K562 (cell line): ENCODE data around the gene RBKS. TPM values are rescaled to one million over a fixed set of nuclear protein-coding genes. Genes with fewer than 3 reads are reported as not detected.

Experiments used
- CEBPG ChIP-seq, 3 experiments: fragments of 200-800 bp in 1 of 3; sonication (Bioruptor generic) in 1 of 3; sonication (generic) in 1 of 3; formaldehyde crosslinking in 1 of 3; IDR thresholded peaks in 2 of 3; conservative IDR thresholded peaks in 1 of 3; 2 replicates each; pipeline versions ENCODE4 v1.6.1 to v1.8.0; 2016 to 2022; ENCODE audit warnings: missing compliant biosample characterization in 2 of 3, missing genetic modification characterization in 2 of 3, mild to moderate bottlenecking in 1 of 3, missing genetic modification reagents in 1 of 3
- CHD1 ChIP-seq: fragments of 200-600 bp; sonication (generic); IDR thresholded peaks from one replicate; pipeline ENCODE4 v1.6.1; 2012; ENCODE audit warnings: mild to moderate bottlenecking, moderate library complexity, low read length, inconsistent platforms
- CTCF ChIP-seq, 3 experiments: IDR thresholded peaks in 2 of 3; conservative IDR thresholded peaks in 1 of 3; 2 replicates each; pipeline ENCODE4 v1.5.1; 2011 to 2012; ENCODE audit warnings: low read length in 3 of 3, mild to moderate bottlenecking in 3 of 3, control low read depth in 2 of 3, improper control_type of control experiment in 1 of 3, inconsistent platforms in 1 of 3, low read depth in 1 of 3, mixed read lengths in 1 of 3, moderate library complexity in 1 of 3; ENCODE audit not compliant: insufficient read depth in 2 of 3
- DDX20 ChIP-seq: fragments of 450-650 bp; IDR thresholded peaks from 2 replicates; pipeline ENCODE4 v1.6.1; 2016; ENCODE audit warnings: missing genetic modification characterization, low read depth, mild to moderate bottlenecking, missing compliant biosample characterization, moderate library complexity
- MED1 ChIP-seq: sonication (generic); formaldehyde crosslinking; IDR thresholded peaks from 2 replicates; pipeline ENCODE4 v1.8.1; 2023; ENCODE audit warnings: missing genetic modification reagents, borderline replicate concordance
- POLR2A ChIP-seq: fragments of 450-650 bp; conservative IDR thresholded peaks from 2 replicates; pipeline ENCODE4 v1.6.1; 2016
- RFX1 ChIP-seq: fragments of 450-650 bp; IDR thresholded peaks from 2 replicates; pipeline ENCODE4 v1.6.1; 2016; ENCODE audit warnings: mild to moderate bottlenecking, moderate library complexity
- SIN3A ChIP-seq, 2 experiments: fragments of 150-350 bp in 1 of 2; IDR thresholded peaks; 2 replicates each; pipeline ENCODE4 v1.6.1; 2011 to 2016; ENCODE audit warnings: borderline replicate concordance in 2 of 2, low read depth in 2 of 2, low read length in 2 of 2, mild to moderate bottlenecking in 2 of 2, moderate library complexity in 2 of 2; ENCODE audit not compliant: control insufficient read depth in 1 of 2
- TSC22D4 ChIP-seq: fragments of 450-650 bp; IDR thresholded peaks from 2 replicates; pipeline ENCODE4 v1.6.1; 2016; ENCODE audit warnings: missing genetic modification characterization, missing biosample characterization, control low read depth
- ZKSCAN8 ChIP-seq: fragments of 200-800 bp; sonication (Bioruptor generic); IDR thresholded peaks from 2 replicates; pipeline ENCODE4 v1.6.1; 2016; ENCODE audit warnings: missing genetic modification characterization, missing compliant biosample characterization
- ZNF407 ChIP-seq: fragments of 450-650 bp; IDR thresholded peaks from 2 replicates; pipeline ENCODE4 v1.6.1; 2016; ENCODE audit warnings: low read depth
- ZNF511 ChIP-seq: sonication (generic); formaldehyde crosslinking; IDR thresholded peaks from 2 replicates; pipeline ENCODE4 v1.8.0; 2022; ENCODE audit warnings: mild to moderate bottlenecking, missing genetic modification reagents
- polyA plus RNA-seq, 8 experiments: library from polyadenylated mRNA; depleted of rRNA in 4 of 8; stranded (reverse) in 5 of 8; unstranded in 3 of 8; fragments of >200 nt; fragmentation: Nextera tagmentation in 2 of 8; fragmentation: Illumina TruSeq in 1 of 8; extraction: Ambion mirVana in 2 of 8; extraction: Trizol in 1 of 8; gene quantifications; 2 replicates each; pipeline versions ENCODE4 v1.2.1 to v1.2.3, GENCODE V29; 2011 to 2014; ENCODE audit warnings: inconsistent platforms in 1 of 8, missing spikeins in 1 of 8
- total RNA-seq, 7 experiments: library from RNA; depleted of rRNA in 6 of 7; stranded (reverse); fragments of >200 nt in 6 of 7; fragmentation: Illumina TruSeq in 2 of 7; extraction: Trizol in 2 of 7; gene quantifications; 2 replicates each; pipeline versions ENCODE4 v1.2.1 to v1.2.3, GENCODE V29; 2011 to 2021; ENCODE audit warnings: low replicate concordance in 1 of 7

Gene RBKS
- total and polyA plus RNA-seq, 9 of the 15 experiments (the other 6 are each of a cell fraction or from before 2014, with no cell fraction given), result 0.06 to 0.39 (median 0.19) TPM

- TF ChIP-seq ZNF407, result no peak
- no peak for TF ChIP-seq ZKSCAN8
- no peak for TF ChIP-seq SIN3A (IDR thresholded peaks at IDR 0.05; ENCODE audit: borderline replicate concordance in 2 of 2, control insufficient read depth in 1 of 2, low read depth in 2 of 2, low read length in 2 of 2)
- TF ChIP-seq CEBPG (CRISPR knock-in tag; IDR thresholded peaks at IDR 0.05), result peak; percentile 93
- peak; percentile 63 to 96 for TF ChIP-seq CEBPG (tag; conservative IDR thresholded peaks at IDR 0.05 in 1 of 2, IDR thresholded peaks at IDR 0.05 in 1 of 2)
- TF ChIP-seq DDX20 (tag), result no peak
- no peak for TF ChIP-seq RFX1
- TF ChIP-seq ZNF511 (CRISPR knock-in tag), result no peak
- TF ChIP-seq TSC22D4, result no peak
- TF ChIP-seq MED1 (CRISPR knock-in tag), result no peak
- no peak for TF ChIP-seq CTCF (IDR thresholded peaks at IDR 0.05 in 2 of 3, conservative IDR thresholded peaks at IDR 0.05 in 1 of 3; ENCODE audit: insufficient read depth in 2 of 3, low read depth in 1 of 3, low read length in 3 of 3)
- TF ChIP-seq POLR2A, result no peak
- TF ChIP-seq CHD1, result no peak
Observed at GRCh38 chr2:27756544-27757498, 133.4 kb downstream of the RBKS start (continued).
